ENCODE data around the gene AFTPH. TPM values are rescaled to one million over a fixed set of nuclear protein-coding genes. Genes with fewer than 3 reads are reported as not detected.

Gene AFTPH
- total RNA-seq, 1 experiment from 2014 or later: 42.2 TPM

DNA sequence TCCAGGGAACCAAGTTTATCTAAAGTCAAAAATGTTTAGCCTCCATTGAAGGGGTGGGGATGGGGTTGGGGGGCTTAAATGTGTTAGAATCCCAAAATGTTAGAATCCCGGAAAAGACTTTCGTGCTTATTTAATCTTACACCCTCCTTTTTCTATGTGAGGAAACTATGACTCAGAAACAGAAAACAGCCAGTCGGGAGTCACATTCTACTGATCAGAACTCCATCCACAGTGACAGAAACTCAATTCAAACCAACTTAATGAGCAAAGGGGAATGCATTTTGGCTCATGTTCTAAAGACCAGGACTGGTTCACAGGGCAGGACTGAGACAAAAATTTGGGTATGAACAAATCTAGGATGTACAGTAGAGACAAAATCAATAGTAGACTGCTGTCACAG is 31.9 kb upstream of the AFTPH start:
- no TSS peak for BruUV-seq (replicated peaks)
- peaks cover 12% of the 10 kb centered on the region for H3K27me3 Mint-ChIP-seq (ENCODE audit: unreplicated experiment)
- H3K4me1 Mint-ChIP-seq (ENCODE audit: low read depth, unreplicated experiment): no peaks in the 10 kb centered on the region
- H3K27ac Mint-ChIP-seq (ENCODE audit: unreplicated experiment): no peak overlapping the region
- TF ChIP-seq, protein P1, sequence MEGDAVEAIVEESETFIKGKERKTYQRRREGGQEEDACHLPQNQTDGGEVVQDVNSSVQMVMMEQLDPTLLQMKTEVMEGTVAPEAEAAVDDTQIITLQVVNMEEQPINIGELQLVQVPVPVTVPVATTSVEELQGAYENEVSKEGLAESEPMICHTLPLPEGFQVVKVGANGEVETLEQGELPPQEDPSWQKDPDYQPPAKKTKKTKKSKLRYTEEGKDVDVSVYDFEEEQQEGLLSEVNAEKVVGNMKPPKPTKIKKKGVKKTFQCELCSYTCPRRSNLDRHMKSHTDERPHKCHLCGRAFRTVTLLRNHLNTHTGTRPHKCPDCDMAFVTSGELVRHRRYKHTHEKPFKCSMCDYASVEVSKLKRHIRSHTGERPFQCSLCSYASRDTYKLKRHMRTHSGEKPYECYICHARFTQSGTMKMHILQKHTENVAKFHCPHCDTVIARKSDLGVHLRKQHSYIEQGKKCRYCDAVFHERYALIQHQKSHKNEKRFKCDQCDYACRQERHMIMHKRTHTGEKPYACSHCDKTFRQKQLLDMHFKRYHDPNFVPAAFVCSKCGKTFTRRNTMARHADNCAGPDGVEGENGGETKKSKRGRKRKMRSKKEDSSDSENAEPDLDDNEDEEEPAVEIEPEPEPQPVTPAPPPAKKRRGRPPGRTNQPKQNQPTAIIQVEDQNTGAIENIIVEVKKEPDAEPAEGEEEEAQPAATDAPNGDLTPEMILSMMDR (IDR thresholded peaks at IDR 0.05; ENCODE audit: unreplicated experiment): no peak
- no peaks in the 10 kb centered on the region for H3K36me3 Mint-ChIP-seq (ENCODE audit: insufficient read depth, unreplicated experiment)
- H3K9me3 Mint-ChIP-seq (ENCODE audit: low read depth, unreplicated experiment): no peaks in the 10 kb centered on the region
- DNase-seq: no peak
- no peak overlapping the region for H3K4me3 Mint-ChIP-seq (ENCODE audit: low read depth, unreplicated experiment)
- CTCF ChIA-PET: no interaction called here
- intact Hi-C loops (cut with micrococcal nuclease; ENCODE audit: unreplicated experiment): no loop called here

DNA sequence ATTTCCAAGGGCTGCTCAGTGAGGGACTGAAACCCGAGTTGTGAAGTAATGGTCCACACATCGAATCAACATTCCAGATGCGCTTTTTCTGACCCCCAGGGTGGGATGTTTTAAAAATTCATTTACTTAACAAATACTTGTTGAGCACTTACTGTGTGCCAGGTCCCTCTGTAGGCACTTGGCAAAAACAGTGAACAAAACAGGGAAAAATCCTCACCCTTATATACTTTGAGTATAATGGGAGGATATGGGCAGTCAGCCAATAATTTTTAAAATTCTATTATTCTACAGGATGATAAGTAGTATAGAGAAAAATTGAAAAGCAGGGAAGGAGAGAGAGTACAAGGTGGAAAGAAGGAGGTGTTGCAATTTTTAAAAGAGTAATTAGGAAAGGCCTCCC is 31.3 kb upstream of the AFTPH start:
- Mint-ChIP-seq H3K9me3 (ENCODE audit: low read depth, unreplicated experiment) (no peaks in the 10 kb centered on the region), H3K4me1 (ENCODE audit: low read depth, unreplicated experiment) (no peaks in the 10 kb centered on the region), H3K36me3 (ENCODE audit: insufficient read depth, unreplicated experiment) (no peaks in the 10 kb centered on the region), H3K27me3 (ENCODE audit: unreplicated experiment) (peaks cover 15% of the 10 kb centered on the region), H3K27ac (ENCODE audit: unreplicated experiment) (no peak overlapping the region), H3K4me3 (ENCODE audit: low read depth, unreplicated experiment) (no peak overlapping the region)
- TF ChIP-seq, protein P1 (IDR thresholded peaks at IDR 0.05; ENCODE audit: unreplicated experiment): no peak
- no peak for DNase-seq
- BruUV-seq (replicated peaks): no TSS peak
- intact Hi-C loops (cut with micrococcal nuclease; ENCODE audit: unreplicated experiment): no loop called here
- CTCF ChIA-PET: interaction anchor here (0.5 kb wide), 1 partner anchor 430 kb away, joined by 3 read pairs; no protein-coding TSS in a partner anchor

DNA sequence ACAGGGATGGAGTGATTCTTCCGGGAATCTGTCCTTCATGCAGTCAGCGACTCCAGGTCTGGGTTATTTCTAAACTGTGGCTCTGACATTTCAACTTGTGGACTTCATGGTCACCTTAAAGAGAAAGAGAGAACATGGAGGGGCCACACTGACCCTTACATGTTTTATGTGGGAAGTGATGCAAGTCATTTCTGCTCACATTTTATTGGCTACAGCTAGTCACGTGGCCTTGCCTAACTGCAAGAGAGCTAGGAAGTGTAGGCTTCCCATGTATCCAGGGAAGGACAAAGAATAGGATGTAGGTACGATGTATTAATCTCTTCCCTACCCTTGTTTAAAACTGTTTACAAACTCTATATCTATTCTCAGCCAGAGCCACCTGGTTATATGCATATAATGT is 30.3 kb upstream of the AFTPH start:
- BruUV-seq (replicated peaks): no TSS peak
- Mint-ChIP-seq H3K9me3 (ENCODE audit: low read depth, unreplicated experiment) (no peaks in the 10 kb centered on the region), H3K4me1 (ENCODE audit: low read depth, unreplicated experiment) (no peaks in the 10 kb centered on the region), H3K36me3 (ENCODE audit: insufficient read depth, unreplicated experiment) (no peaks in the 10 kb centered on the region), H3K27me3 (ENCODE audit: unreplicated experiment) (peaks cover 25% of the 10 kb centered on the region), H3K4me3 (ENCODE audit: low read depth, unreplicated experiment) (no peak overlapping the region), H3K27ac (ENCODE audit: unreplicated experiment) (no peak overlapping the region)
- DNase-seq: no peak
- TF ChIP-seq, protein P1 (IDR thresholded peaks at IDR 0.05; ENCODE audit: unreplicated experiment): no peak
- intact Hi-C loops (cut with micrococcal nuclease; ENCODE audit: unreplicated experiment): no loop called here
- CTCF ChIA-PET: no interaction called here

DNA sequence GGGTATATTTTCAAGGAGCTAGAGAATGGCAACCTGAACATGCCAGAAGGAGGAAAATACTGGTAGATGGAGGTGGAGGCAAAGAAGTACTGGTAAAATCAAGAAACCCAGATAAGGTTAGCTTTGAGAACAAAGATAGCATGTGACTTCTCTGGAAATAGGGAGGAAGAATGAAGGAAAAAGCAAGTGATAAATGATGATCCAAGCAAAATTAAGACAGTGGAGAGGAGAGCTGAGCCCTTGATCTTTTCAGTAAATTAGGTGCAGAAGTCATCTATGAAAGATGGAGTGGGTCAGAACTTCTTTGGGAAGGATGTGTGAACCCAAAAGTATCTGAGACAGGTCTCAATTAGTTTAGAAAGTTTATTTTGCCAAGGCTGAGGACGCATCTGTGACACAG is 25.7 kb upstream of the AFTPH start:
- Mint-ChIP-seq H3K4me1 (ENCODE audit: low read depth, unreplicated experiment) (no peaks in the 10 kb centered on the region), H3K27me3 (ENCODE audit: unreplicated experiment) (peaks cover 65% of the 10 kb centered on the region), H3K4me3 (ENCODE audit: low read depth, unreplicated experiment) (no peak overlapping the region), H3K27ac (ENCODE audit: unreplicated experiment) (no peak overlapping the region), H3K36me3 (ENCODE audit: insufficient read depth, unreplicated experiment) (no peaks in the 10 kb centered on the region), H3K9me3 (ENCODE audit: low read depth, unreplicated experiment) (no peaks in the 10 kb centered on the region)
- TF ChIP-seq, protein P1 (IDR thresholded peaks at IDR 0.05; ENCODE audit: unreplicated experiment): no peak
- CTCF ChIA-PET: no interaction called here
- no peak for DNase-seq
- intact Hi-C loops (cut with micrococcal nuclease; ENCODE audit: unreplicated experiment): no loop called here
- no TSS peak for BruUV-seq (replicated peaks)

Data from Calu3 (cell line).